ENCODE data around the gene SHC3. TPM values are rescaled to one million over a fixed set of nuclear protein-coding genes. Genes with fewer than 3 reads are reported as not detected.

The SHC3 gene
- polyA plus RNA-seq, 3 donors: not detected

DNA sequence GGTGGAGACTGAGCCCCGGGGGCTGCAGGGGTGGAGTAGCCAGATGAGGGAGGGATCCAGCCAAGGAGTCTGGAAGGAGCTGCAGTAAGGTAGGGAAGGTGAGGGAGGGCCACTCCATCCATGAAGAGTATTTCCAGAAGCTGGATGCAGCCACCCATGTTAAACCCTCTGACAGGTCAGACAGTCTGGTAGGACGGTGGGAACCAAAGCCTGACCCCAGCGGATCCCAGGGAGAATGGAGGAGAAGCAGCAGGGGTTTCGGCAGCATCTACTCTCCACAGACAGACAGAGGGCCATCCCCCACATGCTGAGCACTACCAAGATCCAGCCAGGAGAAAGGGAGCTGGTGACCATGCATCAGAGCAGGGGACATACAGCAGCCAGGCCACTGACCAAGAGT lies 209.8 kb downstream of the SHC3 start:
- Histone ChIP-seq H3K9ac (ENCODE audit: insufficient read depth, low read length, poor library complexity, severe bottlenecking) (no peak overlapping the region), H3K36me3 (replicated peaks in 1 of 2; ENCODE audit: control insufficient read depth in 1 of 2, insufficient read depth in 2 of 2, low read length in 2 of 2) (no peaks in the 10 kb centered on the region), H3K4me1 (ENCODE audit: control insufficient read depth in 1 of 2, insufficient read depth in 2 of 2, low read length in 2 of 2) (no peaks in the 10 kb centered on the region), H3K4me2 (replicated peaks; ENCODE audit: extremely low read depth, low read length, poor library complexity, severe bottlenecking) (no peak overlapping the region), H3K9me3 (replicated peaks in 1 of 2; ENCODE audit: control insufficient read depth in 1 of 2, insufficient read depth in 1 of 2, low read length in 2 of 2) (no peaks in the 10 kb centered on the region), H3K4me3 (replicated peaks in 1 of 3; ENCODE audit: low read depth in 2 of 3, low read length in 3 of 3) (no peak overlapping the region), H3K27ac (ENCODE audit: low read depth in 1 of 2, low read length in 2 of 2) (no peak overlapping the region), H2AFZ (ENCODE audit: insufficient read depth, low read depth, low read length, poor library complexity, severe bottlenecking) (no peak overlapping the region), H4K20me1 (ENCODE audit: insufficient read depth, low read length) (no peaks in the 10 kb centered on the region), H3K79me2 (ENCODE audit: insufficient read depth, low read length) (no peaks in the 10 kb centered on the region), H3K27me3 (ENCODE audit: control insufficient read depth in 2 of 2, insufficient read depth in 2 of 2, low read length in 2 of 2) (no peaks in the 10 kb centered on the region)
- intact Hi-C loops (cut with micrococcal nuclease): no loop called here
- DNase-seq: no peak
- H3K27ac Mint-ChIP-seq: no peak overlapping the region
- H3K27me3 Mint-ChIP-seq (ENCODE audit: low read depth in 3 of 3): peaks cover 16 to 21% (median 17%) of the 10 kb centered on the region in 3 donors
- H3K4me3 Mint-ChIP-seq: no peak overlapping the region
- 95% methylated on average over 3 of the region's 4 CpGs for whole genome bisulfite sequencing (ENCODE audit: insufficient coverage)
- TF ChIP-seq, protein P1, sequence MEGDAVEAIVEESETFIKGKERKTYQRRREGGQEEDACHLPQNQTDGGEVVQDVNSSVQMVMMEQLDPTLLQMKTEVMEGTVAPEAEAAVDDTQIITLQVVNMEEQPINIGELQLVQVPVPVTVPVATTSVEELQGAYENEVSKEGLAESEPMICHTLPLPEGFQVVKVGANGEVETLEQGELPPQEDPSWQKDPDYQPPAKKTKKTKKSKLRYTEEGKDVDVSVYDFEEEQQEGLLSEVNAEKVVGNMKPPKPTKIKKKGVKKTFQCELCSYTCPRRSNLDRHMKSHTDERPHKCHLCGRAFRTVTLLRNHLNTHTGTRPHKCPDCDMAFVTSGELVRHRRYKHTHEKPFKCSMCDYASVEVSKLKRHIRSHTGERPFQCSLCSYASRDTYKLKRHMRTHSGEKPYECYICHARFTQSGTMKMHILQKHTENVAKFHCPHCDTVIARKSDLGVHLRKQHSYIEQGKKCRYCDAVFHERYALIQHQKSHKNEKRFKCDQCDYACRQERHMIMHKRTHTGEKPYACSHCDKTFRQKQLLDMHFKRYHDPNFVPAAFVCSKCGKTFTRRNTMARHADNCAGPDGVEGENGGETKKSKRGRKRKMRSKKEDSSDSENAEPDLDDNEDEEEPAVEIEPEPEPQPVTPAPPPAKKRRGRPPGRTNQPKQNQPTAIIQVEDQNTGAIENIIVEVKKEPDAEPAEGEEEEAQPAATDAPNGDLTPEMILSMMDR (IDR thresholded peaks at IDR 0.05): no peak
- no peaks in the 10 kb centered on the region for H3K36me3 Mint-ChIP-seq
- H3K4me1 Mint-ChIP-seq: no peaks in the 10 kb centered on the region
- peaks cover 0 to 2% (median 0%) of the 10 kb centered on the region in 7 donors for H3K9me3 Mint-ChIP-seq

DNA sequence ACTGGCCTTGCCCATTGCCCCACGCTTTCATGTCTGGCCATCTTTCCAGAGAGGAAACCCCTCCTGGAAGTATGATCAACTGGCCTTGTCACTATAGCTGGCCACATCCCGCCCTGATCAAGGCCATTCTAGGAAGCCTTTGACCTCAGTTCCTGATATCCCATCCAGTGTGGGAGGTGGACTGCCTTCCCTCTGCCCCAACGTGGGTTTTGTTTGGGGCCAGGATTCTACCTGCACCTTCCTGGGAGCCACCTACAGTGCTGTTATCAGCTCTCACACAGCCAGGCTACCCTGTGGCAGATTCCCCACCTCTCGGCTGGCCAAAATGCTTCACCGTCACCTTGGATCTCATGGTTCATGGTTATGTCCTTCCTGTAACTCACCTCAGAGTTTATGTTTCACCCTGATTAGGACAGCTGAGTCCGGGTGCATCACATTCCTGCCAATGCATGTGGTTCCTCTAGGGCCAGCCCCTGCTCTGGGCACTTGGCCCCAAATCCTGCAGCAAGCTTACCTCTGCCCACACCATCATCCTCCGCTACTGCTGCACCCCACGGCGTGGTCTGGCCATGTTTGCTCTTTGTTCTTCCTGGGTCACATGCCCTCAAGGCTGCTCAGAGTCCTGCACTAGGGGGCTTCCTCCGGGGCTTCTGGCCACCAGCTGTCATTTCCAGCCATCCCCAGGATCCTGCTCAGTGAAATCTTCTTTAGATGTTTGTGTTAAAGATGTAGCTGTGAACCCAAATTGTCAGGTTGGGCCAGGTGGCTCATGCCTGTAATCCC lies 211.5 kb downstream of the SHC3 start:
- intact Hi-C loops (cut with micrococcal nuclease): no loop called here
- H3K9ac ChIP-seq (ENCODE audit: insufficient read depth, low read length, poor library complexity, severe bottlenecking): no peak overlapping the region
- no peak overlapping the region for H3K4me3 Mint-ChIP-seq
- peaks cover 16 to 21% (median 17%) of the 10 kb centered on the region in 3 donors for H3K27me3 Mint-ChIP-seq (ENCODE audit: low read depth in 3 of 3)
- peaks cover 5 to 8% (median 6%) of the 10 kb centered on the region in 7 donors for H3K9me3 Mint-ChIP-seq
- H3K4me1 ChIP-seq (ENCODE audit: control insufficient read depth in 1 of 2, insufficient read depth in 2 of 2, low read length in 2 of 2): no peaks in the 10 kb centered on the region
- TF ChIP-seq, protein P1 (IDR thresholded peaks at IDR 0.05): no peak
- 90% methylated on average over 8 of the region's 10 CpGs for WGBS (ENCODE audit: insufficient coverage)
- no peaks in the 10 kb centered on the region for H3K9me3 ChIP-seq (replicated peaks in 1 of 2; ENCODE audit: control insufficient read depth in 1 of 2, insufficient read depth in 1 of 2, low read length in 2 of 2)
- peaks cover 4% of the 10 kb centered on the region for H3K4me1 Mint-ChIP-seq
- no peak overlapping the region for H3K4me3 ChIP-seq (replicated peaks in 1 of 3; ENCODE audit: low read depth in 2 of 3, low read length in 3 of 3)
- H3K27me3 ChIP-seq (ENCODE audit: control insufficient read depth in 2 of 2, insufficient read depth in 2 of 2, low read length in 2 of 2): no peaks in the 10 kb centered on the region
- no peak overlapping the region for H3K27ac Mint-ChIP-seq
- no peak overlapping the region for H3K27ac ChIP-seq (ENCODE audit: low read depth in 1 of 2, low read length in 2 of 2)
- no peaks in the 10 kb centered on the region for H4K20me1 ChIP-seq (ENCODE audit: insufficient read depth, low read length)
- H3K36me3 ChIP-seq (replicated peaks in 1 of 2; ENCODE audit: control insufficient read depth in 1 of 2, insufficient read depth in 2 of 2, low read length in 2 of 2): no peaks in the 10 kb centered on the region
- H3K79me2 ChIP-seq (ENCODE audit: insufficient read depth, low read length): no peaks in the 10 kb centered on the region
- H2AFZ ChIP-seq (ENCODE audit: insufficient read depth, low read depth, low read length, poor library complexity, severe bottlenecking): no peak overlapping the region
- no peak for DNase-seq
- H3K4me2 ChIP-seq (replicated peaks; ENCODE audit: extremely low read depth, low read length, poor library complexity, severe bottlenecking): no peak overlapping the region
- H3K36me3 Mint-ChIP-seq: no peaks in the 10 kb centered on the region
